Parathyroid adenoma (tissue), 2 donors: ENCODE results near the gene WDR20.

Experiments
- H2AFZ ChIP-seq: fragments of 300-600 bp; sonication (generic); one replicate; pipeline ENCODE4 v1.7.0; 2017; ENCODE audit warnings: antibody characterized with exemption, mild to moderate bottlenecking
- H3K27ac ChIP-seq: fragments of 300-600 bp; sonication (generic); one replicate; pipeline ENCODE4 v1.7.0; 2017
- H3K27me3 ChIP-seq: fragments of 300-600 bp; sonication (generic); one replicate; pipeline ENCODE4 v1.7.0; 2017; ENCODE audit warnings: low read length; ENCODE audit not compliant: control insufficient read depth, insufficient read depth
- H3K36me3 ChIP-seq: fragments of 300-600 bp; sonication (generic); one replicate; pipeline ENCODE4 v1.7.0; 2017; ENCODE audit warnings: low read length; ENCODE audit not compliant: control insufficient read depth, insufficient read depth
- H3K4me1 ChIP-seq: fragments of 300-600 bp; sonication (generic); one replicate; pipeline ENCODE4 v1.7.0; 2017; ENCODE audit warnings: control low read depth
- H3K4me2 ChIP-seq: fragments of 300-600 bp; sonication (generic); one replicate; pipeline ENCODE4 v1.7.0; 2017; ENCODE audit warnings: low read length
- H3K4me3 ChIP-seq: fragments of 300-600 bp; sonication (generic); one replicate; pipeline ENCODE4 v1.7.0; 2017; ENCODE audit warnings: low read depth, low read length
- H3K79me2 ChIP-seq: fragments of 300-600 bp; sonication (generic); one replicate; pipeline ENCODE4 v1.7.0; 2017; ENCODE audit warnings: control low read depth
- H3K9ac ChIP-seq: fragments of 300-600 bp; sonication (generic); one replicate; pipeline ENCODE4 v1.7.0; 2017; ENCODE audit warnings: mild to moderate bottlenecking
- H3K9me3 ChIP-seq: fragments of 300-600 bp; sonication (generic); one replicate; pipeline ENCODE4 v1.7.0; 2017; ENCODE audit warnings: low read length; ENCODE audit not compliant: control insufficient read depth
- CTCF ChIP-seq: fragments of 300-600 bp; sonication (generic); IDR thresholded peaks from one replicate; pipeline ENCODE4 v1.7.0; 2017; ENCODE audit warnings: antibody characterized with exemption, mild to moderate bottlenecking
- donor health status: primary hyperparathyroidism.

The WDR20 gene

GRCh38 chr14:102139286-102140026 is at the start of gene WDR20:
Gene WDR20 (plus strand): TSS chr14:102139897. CDS start chr14:102139924, 27 bp downstream.
- H3K27ac ChIP-seq = peak within 1 kb of the TSS; percentile 88
- H3K4me1 ChIP-seq = peaks cover 3% of the 10 kb centered on the region
- no peaks in the 10 kb centered on the region for H3K36me3 ChIP-seq
- peak within 1 kb of the TSS; percentile 97 for H3K4me3 ChIP-seq
- H3K9ac ChIP-seq = peak within 1 kb of the TSS; percentile 95
- no peaks in the 10 kb centered on the region for H3K27me3 ChIP-seq
- no peak for TF ChIP-seq CTCF
- peaks cover 19% of the 10 kb centered on the region for H3K79me2 ChIP-seq
- no peaks in the 10 kb centered on the region for H3K9me3 ChIP-seq
- peak within 1 kb of the TSS; percentile 82 for H2AFZ ChIP-seq
- peak within 1 kb of the TSS; percentile 91 for H3K4me2 ChIP-seq

GRCh38 chr14:102090713-102091112 is 49.0 kb upstream of the WDR20 start:
- no peak for TF ChIP-seq CTCF
- Histone ChIP-seq H3K4me3 (no peak overlapping the region), H3K4me1 (no peaks in the 10 kb centered on the region)

GRCh38 chr14:102092806-102093205 is 46.9 kb upstream of the WDR20 start:
- Histone ChIP-seq H3K27me3 (no peaks in the 10 kb centered on the region), H3K27ac (no peak overlapping the region), H3K4me3 (no peak overlapping the region), H3K9me3 (no peaks in the 10 kb centered on the region), H2AFZ (no peak overlapping the region), H3K4me2 (no peak overlapping the region), H3K36me3 (no peaks in the 10 kb centered on the region), H3K9ac (no peak overlapping the region), H3K4me1 (peaks cover 2% of the 10 kb centered on the region), H3K79me2 (no peaks in the 10 kb centered on the region)
- TF ChIP-seq CTCF = no peak

More at GRCh38 chr14:102090713-102091112, 49.0 kb upstream of the WDR20 start:
- H3K79me2 ChIP-seq = peaks cover 3% of the 10 kb centered on the region
- no peak overlapping the region for H3K4me2 ChIP-seq
- H3K9me3 ChIP-seq = no peaks in the 10 kb centered on the region
- no peak overlapping the region for H3K9ac ChIP-seq
- no peaks in the 10 kb centered on the region for H3K36me3 ChIP-seq
- no peak overlapping the region for H3K27ac ChIP-seq
- no peak overlapping the region for H2AFZ ChIP-seq
- no peaks in the 10 kb centered on the region for H3K27me3 ChIP-seq

- no peaks in the 10 kb centered on the region for H3K27me3 ChIP-seq
- TF ChIP-seq CTCF = no peak
- no peak overlapping the region for H3K27ac ChIP-seq
- no peaks in the 10 kb centered on the region for H3K9me3 ChIP-seq
- H3K4me2 ChIP-seq = no peak overlapping the region
- H3K36me3 ChIP-seq = no peaks in the 10 kb centered on the region
- no peak overlapping the region for H2AFZ ChIP-seq
- no peak overlapping the region for H3K9ac ChIP-seq
- peaks cover 2% of the 10 kb centered on the region for H3K4me1 ChIP-seq
- H3K79me2 ChIP-seq = no peaks in the 10 kb centered on the region
- H3K4me3 ChIP-seq = no peak overlapping the region
These were observed 45.6 kb upstream of the WDR20 start for GRCh38 chr14:102094101-102094500.
